Measurements from ENCODE around the gene VPS4B.

DNA sequence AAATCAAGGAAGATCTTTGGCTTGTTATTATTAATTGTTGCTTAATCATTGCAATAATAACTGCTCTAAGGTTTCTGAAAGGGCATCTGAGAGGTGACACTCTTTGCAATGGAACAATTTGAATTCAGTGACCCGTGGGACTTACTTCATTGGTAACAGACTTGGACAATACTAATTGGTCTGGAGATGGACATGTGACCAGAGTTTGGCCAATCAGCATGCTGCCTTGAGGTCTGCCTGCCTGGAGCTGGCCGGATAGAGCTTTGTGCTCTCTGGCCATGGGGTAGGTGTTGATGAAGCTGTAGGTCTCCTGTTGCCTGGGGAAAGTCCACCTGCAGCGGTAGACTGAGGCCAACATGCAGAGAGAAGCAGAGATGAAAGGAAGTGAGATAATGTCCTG lies 24.0 kb upstream of the VPS4B start:
- TF ChIP-seq, protein P1, sequence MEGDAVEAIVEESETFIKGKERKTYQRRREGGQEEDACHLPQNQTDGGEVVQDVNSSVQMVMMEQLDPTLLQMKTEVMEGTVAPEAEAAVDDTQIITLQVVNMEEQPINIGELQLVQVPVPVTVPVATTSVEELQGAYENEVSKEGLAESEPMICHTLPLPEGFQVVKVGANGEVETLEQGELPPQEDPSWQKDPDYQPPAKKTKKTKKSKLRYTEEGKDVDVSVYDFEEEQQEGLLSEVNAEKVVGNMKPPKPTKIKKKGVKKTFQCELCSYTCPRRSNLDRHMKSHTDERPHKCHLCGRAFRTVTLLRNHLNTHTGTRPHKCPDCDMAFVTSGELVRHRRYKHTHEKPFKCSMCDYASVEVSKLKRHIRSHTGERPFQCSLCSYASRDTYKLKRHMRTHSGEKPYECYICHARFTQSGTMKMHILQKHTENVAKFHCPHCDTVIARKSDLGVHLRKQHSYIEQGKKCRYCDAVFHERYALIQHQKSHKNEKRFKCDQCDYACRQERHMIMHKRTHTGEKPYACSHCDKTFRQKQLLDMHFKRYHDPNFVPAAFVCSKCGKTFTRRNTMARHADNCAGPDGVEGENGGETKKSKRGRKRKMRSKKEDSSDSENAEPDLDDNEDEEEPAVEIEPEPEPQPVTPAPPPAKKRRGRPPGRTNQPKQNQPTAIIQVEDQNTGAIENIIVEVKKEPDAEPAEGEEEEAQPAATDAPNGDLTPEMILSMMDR (IDR thresholded peaks at IDR 0.05; ENCODE audit: control extremely low read depth in 1 of 3, insufficient read depth in 1 of 3, low read depth in 1 of 3, low read length in 3 of 3) = no peak
- TF ChIP-seq, protein P2, sequence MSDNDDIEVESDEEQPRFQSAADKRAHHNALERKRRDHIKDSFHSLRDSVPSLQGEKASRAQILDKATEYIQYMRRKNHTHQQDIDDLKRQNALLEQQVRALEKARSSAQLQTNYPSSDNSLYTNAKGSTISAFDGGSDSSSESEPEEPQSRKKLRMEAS (IDR thresholded peaks at IDR 0.05) = no peak
- TF ChIP-seq SP1 (IDR thresholded peaks at IDR 0.05; ENCODE audit: low read depth, low read length) (no peak), RAD21 (IDR thresholded peaks at IDR 0.05 in 1 of 2, conservative IDR thresholded peaks at IDR 0.05 in 1 of 2; ENCODE audit: low read depth in 2 of 2, low read length in 2 of 2) (no peak), JUND (IDR thresholded peaks at IDR 0.05; ENCODE audit: low read length) (no peak), TAF1 (IDR thresholded peaks at IDR 0.05; ENCODE audit: low read depth, low read length) (no peak), CREB1 (IDR thresholded peaks at IDR 0.05) (no peak), POLR2A (IDR thresholded peaks at IDR 0.05; ENCODE audit: control extremely low read depth in 1 of 2, low read depth in 2 of 2, low read length in 2 of 2) (no peak), EZH2 (IDR thresholded peaks at IDR 0.05; ENCODE audit: low read depth, low read length, severe bottlenecking) (no peak), SUZ12 (IDR thresholded peaks at IDR 0.05; ENCODE audit: low read length) (no peak), MAFK (IDR thresholded peaks at IDR 0.05; ENCODE audit: low read depth, low read length) (no peak)
- TF ChIP-seq, protein P3, sequence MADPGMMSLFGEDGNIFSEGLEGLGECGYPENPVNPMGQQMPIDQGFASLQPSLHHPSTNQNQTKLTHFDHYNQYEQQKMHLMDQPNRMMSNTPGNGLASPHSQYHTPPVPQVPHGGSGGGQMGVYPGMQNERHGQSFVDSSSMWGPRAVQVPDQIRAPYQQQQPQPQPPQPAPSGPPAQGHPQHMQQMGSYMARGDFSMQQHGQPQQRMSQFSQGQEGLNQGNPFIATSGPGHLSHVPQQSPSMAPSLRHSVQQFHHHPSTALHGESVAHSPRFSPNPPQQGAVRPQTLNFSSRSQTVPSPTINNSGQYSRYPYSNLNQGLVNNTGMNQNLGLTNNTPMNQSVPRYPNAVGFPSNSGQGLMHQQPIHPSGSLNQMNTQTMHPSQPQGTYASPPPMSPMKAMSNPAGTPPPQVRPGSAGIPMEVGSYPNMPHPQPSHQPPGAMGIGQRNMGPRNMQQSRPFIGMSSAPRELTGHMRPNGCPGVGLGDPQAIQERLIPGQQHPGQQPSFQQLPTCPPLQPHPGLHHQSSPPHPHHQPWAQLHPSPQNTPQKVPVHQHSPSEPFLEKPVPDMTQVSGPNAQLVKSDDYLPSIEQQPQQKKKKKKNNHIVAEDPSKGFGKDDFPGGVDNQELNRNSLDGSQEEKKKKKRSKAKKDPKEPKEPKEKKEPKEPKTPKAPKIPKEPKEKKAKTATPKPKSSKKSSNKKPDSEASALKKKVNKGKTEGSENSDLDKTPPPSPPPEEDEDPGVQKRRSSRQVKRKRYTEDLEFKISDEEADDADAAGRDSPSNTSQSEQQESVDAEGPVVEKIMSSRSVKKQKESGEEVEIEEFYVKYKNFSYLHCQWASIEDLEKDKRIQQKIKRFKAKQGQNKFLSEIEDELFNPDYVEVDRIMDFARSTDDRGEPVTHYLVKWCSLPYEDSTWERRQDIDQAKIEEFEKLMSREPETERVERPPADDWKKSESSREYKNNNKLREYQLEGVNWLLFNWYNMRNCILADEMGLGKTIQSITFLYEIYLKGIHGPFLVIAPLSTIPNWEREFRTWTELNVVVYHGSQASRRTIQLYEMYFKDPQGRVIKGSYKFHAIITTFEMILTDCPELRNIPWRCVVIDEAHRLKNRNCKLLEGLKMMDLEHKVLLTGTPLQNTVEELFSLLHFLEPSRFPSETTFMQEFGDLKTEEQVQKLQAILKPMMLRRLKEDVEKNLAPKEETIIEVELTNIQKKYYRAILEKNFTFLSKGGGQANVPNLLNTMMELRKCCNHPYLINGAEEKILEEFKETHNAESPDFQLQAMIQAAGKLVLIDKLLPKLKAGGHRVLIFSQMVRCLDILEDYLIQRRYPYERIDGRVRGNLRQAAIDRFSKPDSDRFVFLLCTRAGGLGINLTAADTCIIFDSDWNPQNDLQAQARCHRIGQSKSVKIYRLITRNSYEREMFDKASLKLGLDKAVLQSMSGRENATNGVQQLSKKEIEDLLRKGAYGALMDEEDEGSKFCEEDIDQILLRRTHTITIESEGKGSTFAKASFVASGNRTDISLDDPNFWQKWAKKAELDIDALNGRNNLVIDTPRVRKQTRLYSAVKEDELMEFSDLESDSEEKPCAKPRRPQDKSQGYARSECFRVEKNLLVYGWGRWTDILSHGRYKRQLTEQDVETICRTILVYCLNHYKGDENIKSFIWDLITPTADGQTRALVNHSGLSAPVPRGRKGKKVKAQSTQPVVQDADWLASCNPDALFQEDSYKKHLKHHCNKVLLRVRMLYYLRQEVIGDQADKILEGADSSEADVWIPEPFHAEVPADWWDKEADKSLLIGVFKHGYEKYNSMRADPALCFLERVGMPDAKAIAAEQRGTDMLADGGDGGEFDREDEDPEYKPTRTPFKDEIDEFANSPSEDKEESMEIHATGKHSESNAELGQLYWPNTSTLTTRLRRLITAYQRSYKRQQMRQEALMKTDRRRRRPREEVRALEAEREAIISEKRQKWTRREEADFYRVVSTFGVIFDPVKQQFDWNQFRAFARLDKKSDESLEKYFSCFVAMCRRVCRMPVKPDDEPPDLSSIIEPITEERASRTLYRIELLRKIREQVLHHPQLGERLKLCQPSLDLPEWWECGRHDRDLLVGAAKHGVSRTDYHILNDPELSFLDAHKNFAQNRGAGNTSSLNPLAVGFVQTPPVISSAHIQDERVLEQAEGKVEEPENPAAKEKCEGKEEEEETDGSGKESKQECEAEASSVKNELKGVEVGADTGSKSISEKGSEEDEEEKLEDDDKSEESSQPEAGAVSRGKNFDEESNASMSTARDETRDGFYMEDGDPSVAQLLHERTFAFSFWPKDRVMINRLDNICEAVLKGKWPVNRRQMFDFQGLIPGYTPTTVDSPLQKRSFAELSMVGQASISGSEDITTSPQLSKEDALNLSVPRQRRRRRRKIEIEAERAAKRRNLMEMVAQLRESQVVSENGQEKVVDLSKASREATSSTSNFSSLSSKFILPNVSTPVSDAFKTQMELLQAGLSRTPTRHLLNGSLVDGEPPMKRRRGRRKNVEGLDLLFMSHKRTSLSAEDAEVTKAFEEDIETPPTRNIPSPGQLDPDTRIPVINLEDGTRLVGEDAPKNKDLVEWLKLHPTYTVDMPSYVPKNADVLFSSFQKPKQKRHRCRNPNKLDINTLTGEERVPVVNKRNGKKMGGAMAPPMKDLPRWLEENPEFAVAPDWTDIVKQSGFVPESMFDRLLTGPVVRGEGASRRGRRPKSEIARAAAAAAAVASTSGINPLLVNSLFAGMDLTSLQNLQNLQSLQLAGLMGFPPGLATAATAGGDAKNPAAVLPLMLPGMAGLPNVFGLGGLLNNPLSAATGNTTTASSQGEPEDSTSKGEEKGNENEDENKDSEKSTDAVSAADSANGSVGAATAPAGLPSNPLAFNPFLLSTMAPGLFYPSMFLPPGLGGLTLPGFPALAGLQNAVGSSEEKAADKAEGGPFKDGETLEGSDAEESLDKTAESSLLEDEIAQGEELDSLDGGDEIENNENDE (IDR thresholded peaks at IDR 0.05; ENCODE audit: insufficient replicate concordance, low read length) = no peak
- TF ChIP-seq, protein P4, sequence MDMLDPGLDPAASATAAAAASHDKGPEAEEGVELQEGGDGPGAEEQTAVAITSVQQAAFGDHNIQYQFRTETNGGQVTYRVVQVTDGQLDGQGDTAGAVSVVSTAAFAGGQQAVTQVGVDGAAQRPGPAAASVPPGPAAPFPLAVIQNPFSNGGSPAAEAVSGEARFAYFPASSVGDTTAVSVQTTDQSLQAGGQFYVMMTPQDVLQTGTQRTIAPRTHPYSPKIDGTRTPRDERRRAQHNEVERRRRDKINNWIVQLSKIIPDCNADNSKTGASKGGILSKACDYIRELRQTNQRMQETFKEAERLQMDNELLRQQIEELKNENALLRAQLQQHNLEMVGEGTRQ (IDR thresholded peaks at IDR 0.05; ENCODE audit: low read length) = 0 out of 2 replicates have a peak, but pooled peaks have one; percentile 25

Data from H1 (cell line).